ENCODE results near the gene INHBC.

INHBC gene

DNA sequence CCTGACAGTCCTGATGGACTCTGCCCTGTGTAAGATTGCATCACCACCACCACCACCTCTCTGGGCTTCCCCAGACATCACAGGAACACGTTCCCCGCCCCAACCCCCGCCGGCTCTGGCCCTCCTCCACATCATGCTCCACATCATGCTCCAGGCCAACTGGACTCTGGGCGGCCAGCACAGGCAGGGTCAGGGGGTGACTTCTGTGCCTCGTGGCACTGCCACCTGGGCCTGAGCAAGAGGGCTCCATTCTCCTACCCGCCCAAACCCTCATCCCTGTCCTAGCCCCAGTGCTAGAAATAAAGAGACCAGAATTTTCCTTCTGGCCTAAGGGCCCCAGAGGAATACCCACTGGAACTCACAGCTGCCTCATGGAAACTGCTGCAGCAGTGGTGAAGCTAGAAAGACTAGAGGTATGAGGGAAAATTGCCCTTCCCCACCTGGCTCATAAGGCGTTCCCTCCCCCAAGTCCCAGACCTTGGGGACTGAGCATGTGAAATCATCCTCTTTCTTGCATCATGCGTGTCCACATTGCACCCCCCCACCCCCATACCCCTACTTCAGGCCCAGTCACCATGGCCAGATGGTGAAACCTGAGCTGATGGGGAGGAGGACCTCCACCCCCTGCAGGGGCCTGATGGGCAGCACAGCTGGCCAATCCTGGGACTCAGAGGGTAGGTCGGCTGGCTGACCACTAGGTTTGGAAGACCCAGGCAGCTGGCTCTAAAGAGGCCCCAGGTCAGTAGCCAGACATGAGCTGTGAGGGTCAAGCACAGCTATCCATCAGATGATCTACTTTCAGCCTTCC is 20.2 kb downstream of the INHBC start, which contains the start of gene INHBE:
Gene INHBE, plus strand, starts transcription at position 742 of the 808 bp plus-strand sequence. CDS start 230 bp downstream, outside the sequence.
- no peak for DNase-seq (ENCODE audit: low read depth)

GRCh38 chr12:57455374-57456144 is 21.0 kb downstream of the INHBC start:
- DNase-seq (ENCODE audit: low read depth) = no peak

DNA sequence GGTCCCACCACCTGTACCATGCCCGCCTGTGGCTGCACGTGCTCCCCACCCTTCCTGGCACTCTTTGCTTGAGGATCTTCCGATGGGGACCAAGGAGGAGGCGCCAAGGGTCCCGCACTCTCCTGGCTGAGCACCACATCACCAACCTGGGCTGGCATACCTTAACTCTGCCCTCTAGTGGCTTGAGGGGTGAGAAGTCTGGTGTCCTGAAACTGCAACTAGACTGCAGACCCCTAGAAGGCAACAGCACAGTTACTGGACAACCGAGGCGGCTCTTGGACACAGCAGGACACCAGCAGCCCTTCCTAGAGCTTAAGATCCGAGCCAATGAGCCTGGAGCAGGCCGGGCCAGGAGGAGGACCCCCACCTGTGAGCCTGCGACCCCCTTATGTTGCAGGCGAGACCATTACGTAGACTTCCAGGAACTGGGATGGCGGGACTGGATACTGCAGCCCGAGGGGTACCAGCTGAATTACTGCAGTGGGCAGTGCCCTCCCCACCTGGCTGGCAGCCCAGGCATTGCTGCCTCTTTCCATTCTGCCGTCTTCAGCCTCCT is 21.6 kb downstream of the INHBC start:
- no peak for DNase-seq (ENCODE audit: low read depth)

DNA sequence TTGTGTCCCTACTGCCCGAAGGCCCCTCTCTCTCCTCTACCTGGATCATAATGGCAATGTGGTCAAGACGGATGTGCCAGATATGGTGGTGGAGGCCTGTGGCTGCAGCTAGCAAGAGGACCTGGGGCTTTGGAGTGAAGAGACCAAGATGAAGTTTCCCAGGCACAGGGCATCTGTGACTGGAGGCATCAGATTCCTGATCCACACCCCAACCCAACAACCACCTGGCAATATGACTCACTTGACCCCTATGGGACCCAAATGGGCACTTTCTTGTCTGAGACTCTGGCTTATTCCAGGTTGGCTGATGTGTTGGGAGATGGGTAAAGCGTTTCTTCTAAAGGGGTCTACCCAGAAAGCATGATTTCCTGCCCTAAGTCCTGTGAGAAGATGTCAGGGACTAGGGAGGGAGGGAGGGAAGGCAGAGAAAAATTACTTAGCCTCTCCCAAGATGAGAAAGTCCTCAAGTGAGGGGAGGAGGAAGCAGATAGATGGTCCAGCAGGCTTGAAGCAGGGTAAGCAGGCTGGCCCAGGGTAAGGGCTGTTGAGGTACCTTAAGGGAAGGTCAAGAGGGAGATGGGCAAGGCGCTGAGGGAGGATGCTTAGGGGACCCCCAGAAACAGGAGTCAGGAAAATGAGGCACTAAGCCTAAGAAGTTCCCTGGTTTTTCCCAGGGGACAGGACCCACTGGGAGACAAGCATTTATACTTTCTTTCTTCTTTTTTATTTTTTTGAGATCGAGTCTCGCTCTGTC is 22.3 kb downstream of the INHBC start:
- no peak for DNase-seq (ENCODE audit: low read depth)

GRCh38 chr12:57458665-57459054 is 24.1 kb downstream of the INHBC start:
- DNase-seq (ENCODE audit: low read depth) = no peak

GRCh38 chr12:57459055-57459749 is 24.6 kb downstream of the INHBC start:
- DNase-seq (ENCODE audit: low read depth) = peak; percentile 77

DNA sequence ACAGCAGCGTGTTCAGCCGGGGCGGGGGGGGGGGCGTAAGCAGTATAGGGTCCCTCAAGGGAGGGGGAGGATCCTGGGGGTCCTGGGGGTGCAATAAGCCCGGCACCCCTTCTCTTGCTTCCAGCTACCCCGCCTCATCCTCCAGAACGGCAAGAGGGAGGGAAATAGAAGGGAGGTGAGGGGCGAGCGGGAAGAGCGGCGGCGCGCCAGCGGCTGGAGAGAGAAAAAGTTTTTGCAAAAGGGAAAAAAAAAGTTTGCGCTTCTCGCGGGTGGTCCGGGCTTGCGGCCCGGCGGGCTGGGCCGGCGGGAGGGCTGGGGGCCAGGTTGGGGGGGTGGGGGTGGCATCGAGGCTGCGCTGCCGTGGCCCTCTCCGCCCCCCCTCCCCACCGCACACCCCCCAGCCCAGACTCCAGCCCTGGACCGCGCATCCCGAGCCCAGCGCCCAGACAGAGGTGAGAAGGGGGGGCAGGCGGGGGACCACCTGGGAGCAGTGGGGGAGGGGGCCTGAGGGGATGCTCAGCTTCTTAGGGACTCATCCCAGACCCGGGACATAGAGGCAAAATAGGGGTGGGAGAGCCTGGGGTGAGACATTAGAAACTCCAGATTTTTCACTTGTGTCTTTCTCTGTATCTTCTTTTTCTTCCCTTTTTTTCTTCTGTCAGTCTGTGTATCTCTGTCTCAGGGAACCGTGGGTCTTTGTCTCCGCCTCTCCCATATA is 25.3 kb downstream of the INHBC start, which contains the start of gene GLI1:
Gene GLI1, plus strand, starts transcription at position 36 of the 718 bp plus-strand sequence. CDS start 3,907 bp downstream, outside the sequence.
- DNase-seq (ENCODE audit: low read depth) = no peak

- no peak for DNase-seq (ENCODE audit: low read depth)
These were observed 25.8 kb downstream of the INHBC start for GRCh38 chr12:57460468-57460784.

- DNase-seq (ENCODE audit: low read depth) = no peak
These were observed 26.3 kb downstream of the INHBC start for GRCh38 chr12:57460841-57461275.

DNA sequence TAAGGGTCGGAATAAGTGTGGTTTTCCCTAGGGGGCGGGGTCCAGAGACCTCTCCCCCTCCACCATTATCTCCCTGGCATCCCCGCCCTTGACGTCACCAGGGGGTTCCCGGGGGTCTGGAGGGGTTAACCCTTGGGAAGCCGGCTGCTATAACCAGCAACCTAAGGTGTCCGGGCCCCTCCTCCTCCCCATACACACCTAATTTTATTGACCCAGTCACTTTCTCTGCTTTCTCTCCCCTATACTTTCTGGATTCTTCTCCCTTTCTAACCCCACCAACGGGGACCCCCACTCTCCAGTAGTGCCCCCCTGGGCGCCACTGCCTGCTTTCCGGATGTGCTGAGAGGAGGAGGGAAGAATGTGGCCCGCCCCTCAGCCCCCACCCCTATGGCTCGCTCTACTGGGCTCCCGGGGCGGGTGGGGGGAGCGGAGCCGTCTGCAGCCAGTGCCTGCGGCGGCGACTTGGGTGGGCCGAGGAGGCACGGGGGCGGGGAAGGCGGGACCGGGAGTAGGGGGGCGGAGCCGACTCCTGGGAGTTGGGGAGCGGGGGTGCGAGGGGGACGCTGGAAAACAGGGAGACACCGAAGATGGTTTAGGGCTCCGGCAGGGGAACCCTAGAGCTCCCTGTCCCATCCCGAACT is 26.8 kb downstream of the INHBC start:
- no peak for DNase-seq (ENCODE audit: low read depth)

GRCh38 chr12:57461917-57462250 is 27.3 kb downstream of the INHBC start:
- no peak for DNase-seq (ENCODE audit: low read depth)

- peak; percentile 71 for DNase-seq (ENCODE audit: low read depth)
These were observed 27.8 kb downstream of the INHBC start for GRCh38 chr12:57462251-57462911.

DNA sequence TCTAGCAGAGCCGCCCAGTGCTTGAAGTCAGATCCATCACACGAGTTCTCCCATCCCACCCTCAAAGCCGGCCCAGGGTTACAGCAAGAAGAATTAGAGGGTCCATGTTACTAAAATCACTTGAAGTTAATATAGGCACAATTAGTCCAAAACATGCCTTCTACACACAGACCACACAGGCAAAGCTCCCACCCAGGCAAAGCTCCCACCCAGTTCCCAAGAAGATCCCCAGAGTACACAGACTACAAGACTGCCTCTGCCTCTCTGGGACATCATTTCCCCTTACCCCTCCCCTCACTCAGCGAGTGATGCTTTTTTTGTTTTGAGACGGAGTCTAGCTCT is 28.3 kb downstream of the INHBC start:
- no peak for DNase-seq (ENCODE audit: low read depth)

DNA sequence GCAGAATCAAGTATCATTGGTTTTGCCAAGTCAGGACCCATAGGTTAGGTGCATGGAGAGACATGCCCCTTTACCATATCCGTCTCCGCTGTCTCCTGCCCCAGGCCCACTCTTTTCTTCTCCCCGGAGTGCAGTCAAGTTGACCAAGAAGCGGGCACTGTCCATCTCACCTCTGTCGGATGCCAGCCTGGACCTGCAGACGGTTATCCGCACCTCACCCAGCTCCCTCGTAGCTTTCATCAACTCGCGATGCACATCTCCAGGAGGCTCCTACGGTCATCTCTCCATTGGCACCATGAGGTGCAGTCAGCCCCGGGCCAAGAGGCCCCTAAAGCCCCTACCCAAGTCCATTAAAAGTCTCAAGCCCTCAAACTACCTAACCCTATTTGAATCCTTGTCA is 30.0 kb downstream of the INHBC start:
- DNase-seq (ENCODE audit: low read depth) = no peak

DNA sequence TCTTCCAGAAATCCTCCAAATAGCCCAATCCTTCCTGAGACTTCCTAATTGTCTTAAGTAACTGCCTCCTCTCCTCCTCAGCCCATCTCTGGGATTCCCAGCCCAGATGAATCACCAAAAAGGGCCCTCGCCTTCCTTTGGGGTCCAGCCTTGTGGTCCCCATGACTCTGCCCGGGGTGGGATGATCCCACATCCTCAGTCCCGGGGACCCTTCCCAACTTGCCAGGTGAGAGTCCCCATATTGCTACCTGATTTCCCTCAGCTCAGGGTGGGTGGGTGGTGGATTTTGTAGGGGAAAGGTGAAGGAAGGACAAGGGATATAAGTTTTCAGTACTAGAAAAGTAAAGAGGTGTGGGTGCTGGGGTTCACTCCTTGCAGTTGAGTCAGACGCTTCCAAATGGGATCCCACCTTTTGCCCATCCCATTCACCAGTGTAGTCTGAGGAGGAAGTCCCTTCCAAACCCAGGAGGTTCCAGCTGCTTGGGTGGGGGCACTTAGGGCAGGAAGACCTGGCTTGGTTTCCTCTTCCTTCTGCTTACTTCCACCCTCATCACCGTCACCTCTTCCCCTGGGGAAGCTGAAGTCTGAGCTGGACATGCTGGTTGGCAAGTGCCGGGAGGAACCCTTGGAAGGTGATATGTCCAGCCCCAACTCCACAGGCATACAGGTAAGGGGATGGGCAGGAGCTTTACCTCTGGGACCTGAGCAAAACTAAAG is 30.6 kb downstream of the INHBC start:
- no peak for DNase-seq (ENCODE audit: low read depth)

DNA sequence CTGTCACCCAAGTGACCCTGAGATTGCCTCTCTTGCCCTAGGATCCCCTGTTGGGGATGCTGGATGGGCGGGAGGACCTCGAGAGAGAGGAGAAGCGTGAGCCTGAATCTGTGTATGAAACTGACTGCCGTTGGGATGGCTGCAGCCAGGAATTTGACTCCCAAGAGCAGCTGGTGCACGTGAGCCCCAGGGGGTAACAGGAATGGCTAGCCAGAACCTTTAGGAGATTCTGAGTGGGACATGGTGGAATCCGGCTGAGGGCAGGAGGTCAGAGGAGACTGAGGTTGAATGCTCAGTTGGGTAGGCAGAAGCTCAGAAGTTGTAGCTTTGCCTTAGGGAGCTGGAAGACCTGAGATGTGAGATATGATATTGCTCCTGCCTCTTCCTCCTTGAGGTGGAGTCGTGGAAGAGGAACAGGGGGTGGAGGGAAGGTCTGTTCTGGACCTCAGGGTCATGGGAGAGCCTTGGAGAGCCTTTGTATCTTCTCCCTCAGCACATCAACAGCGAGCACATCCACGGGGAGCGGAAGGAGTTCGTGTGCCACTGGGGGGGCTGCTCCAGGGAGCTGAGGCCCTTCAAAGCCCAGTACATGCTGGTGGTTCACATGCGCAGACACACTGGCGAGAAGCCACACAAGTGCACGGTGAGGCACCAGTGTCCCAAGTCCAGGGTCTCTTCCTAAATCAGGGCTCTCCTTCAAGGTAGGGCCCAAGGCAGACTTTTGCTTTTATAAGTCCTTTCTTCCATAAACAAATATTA is 31.3 kb downstream of the INHBC start:
- no peak for DNase-seq (ENCODE audit: low read depth)

- no peak for DNase-seq (ENCODE audit: low read depth)
These were observed 32.8 kb downstream of the INHBC start for GRCh38 chr12:57467212-57467874.

DNA sequence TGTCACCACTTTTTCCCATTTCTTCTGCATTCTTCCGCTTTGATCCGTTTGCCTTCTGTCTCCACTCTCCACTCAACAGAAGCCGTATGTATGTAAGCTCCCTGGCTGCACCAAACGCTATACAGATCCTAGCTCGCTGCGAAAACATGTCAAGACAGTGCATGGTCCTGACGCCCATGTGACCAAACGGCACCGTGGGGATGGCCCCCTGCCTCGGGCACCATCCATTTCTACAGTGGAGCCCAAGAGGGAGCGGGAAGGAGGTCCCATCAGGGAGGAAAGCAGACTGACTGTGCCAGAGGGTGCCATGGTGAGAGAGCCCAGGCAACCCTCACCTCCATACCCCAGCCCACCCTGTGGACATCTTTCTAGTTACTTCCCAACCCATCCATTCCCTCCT is 33.3 kb downstream of the INHBC start:
- no peak for DNase-seq (ENCODE audit: low read depth)

Measured in stimulated activated CD8-positive, alpha-beta memory T cell treated with anti-CD3 and anti-CD28 coated beads, Interleukin-15, amount 100 ng/mL, for 24 hours (primary cell).